Left hindlimb (tissue), 1 donor: Measurements from ENCODE around the gene CHD5.

Experiments used
- DNase-seq: peaks from one replicate; pipeline ENCODE4 v3.0.0-alpha.2; 2018

The CHD5 gene

GRCh38 chr1:6052543-6053205, 127.4 kb downstream of the CHD5 start:
- DNase-seq, result peak; percentile 64
